ENCODE measurements around the gene NRBP1.

Gene NRBP1
- long read RNA-seq, donor 1, transcript NRBP1-203 (18 exons, 2,163 nt): major isoform, 6 of 82 reads
- long read RNA-seq, donor 1, partial matches to known transcripts: 74 of 82 reads
- long read RNA-seq, donor 1, other reads (novel, unspliced or antisense): 0 of 82 reads
- long read RNA-seq, donor 2, partial matches to known transcripts: 56 of 57 reads
- long read RNA-seq, donor 2, other reads (novel, unspliced or antisense): 0 of 57 reads
- long read RNA-seq, donor 3, partial matches to known transcripts: 36 of 37 reads
- long read RNA-seq, donor 3, other reads (novel, unspliced or antisense): 0 of 37 reads
- long read RNA-seq, donor 4, partial matches to known transcripts: 61 of 63 reads
- long read RNA-seq, donor 4, other reads (novel, unspliced or antisense): 0 of 63 reads
- long read RNA-seq, donor 5, partial matches to known transcripts: 64 of 67 reads
- long read RNA-seq, donor 5, other reads (novel, unspliced or antisense): 0 of 67 reads
- long read RNA-seq, donor 6, partial matches to known transcripts: 33 of 35 reads
- long read RNA-seq, donor 6, other reads (novel, unspliced or antisense): 0 of 35 reads
- long read RNA-seq, donor 7, partial matches to known transcripts: 111 of 114 reads
- long read RNA-seq, donor 7, other reads (novel, unspliced or antisense): 0 of 114 reads
- long read RNA-seq, donor 8, partial matches to known transcripts: 72 of 75 reads
- long read RNA-seq, donor 8, other reads (novel, unspliced or antisense): 0 of 75 reads

- peak; percentile 99 for DNase-seq
Measured at GRCh38 chr2:27428213-27428977, at the start of gene NRBP1. NRBP1 (plus strand) TSS chr2:27428631; CDS start chr2:27433274, 4,643 bp downstream.

GRCh38 chr2:27378809-27379290, 49.6 kb upstream of the NRBP1 start:
- peak; percentile 12 for DNase-seq

- no peak for DNase-seq
Measured at GRCh38 chr2:27379383-27379835, 49.0 kb upstream of the NRBP1 start.

- peak; percentile 60 for DNase-seq
Measured at GRCh38 chr2:27379836-27380625, 48.4 kb upstream of the NRBP1 start.

GRCh38 chr2:27380626-27381545, 47.5 kb upstream of the NRBP1 start, which contains the start of gene ZNF513:
ZNF513 (minus strand) TSS chr2:27380734; CDS start chr2:27380526, 208 bp downstream.
- peak; percentile 82 for DNase-seq

- no peak for DNase-seq
Measured at GRCh38 chr2:27381577-27382181, 46.8 kb upstream of the NRBP1 start.

- no peak for DNase-seq
Measured at GRCh38 chr2:27390822-27391679, 37.4 kb upstream of the NRBP1 start.

GRCh38 chr2:27393225-27393624, 35.2 kb upstream of the NRBP1 start:
- no peak for DNase-seq

GRCh38 chr2:27398962-27399361, 29.5 kb upstream of the NRBP1 start:
- DNase-seq: no peak

GRCh38 chr2:27400348-27401135, 27.9 kb upstream of the NRBP1 start:
- no peak for DNase-seq

- DNase-seq: peak; percentile 28
Measured at GRCh38 chr2:27407798-27408491, 20.5 kb upstream of the NRBP1 start.

- no peak for DNase-seq
Measured at GRCh38 chr2:27408601-27409320, 19.7 kb upstream of the NRBP1 start.

- peak; percentile 94 for DNase-seq
Measured at GRCh38 chr2:27409321-27410073, 18.9 kb upstream of the NRBP1 start, which contains the start of gene PPM1G. PPM1G (minus strand) TSS chr2:27409591; CDS start chr2:27409422, 169 bp downstream.

GRCh38 chr2:27412419-27413152, 15.8 kb upstream of the NRBP1 start:
- no peak for DNase-seq

- DNase-seq: no peak
Measured at GRCh38 chr2:27416151-27416550, 12.3 kb upstream of the NRBP1 start.
